GM11168 (cell line): Measurements from ENCODE around the gene DEPDC1B.
"Not testable (repeated sequence)": the region's sequence is repeated elsewhere in the genome, so short reads cannot be mapped to it uniquely, and the experiment has no call there.

Experiments used
- in situ Hi-C: fragments of 300-500 bp; cut with MboI; formaldehyde crosslinking; loops from one replicate; pipeline ENCODE4 v1.12.0; 2022; ENCODE audit warnings: low sequenced_read_pairs; ENCODE audit not compliant: unreplicated experiment

The DEPDC1B gene

GRCh38 chr5:60668686-60669304, 31.2 kb downstream of the DEPDC1B start:
- in situ Hi-C loops, result loop anchor here (25.0 kb wide), 1 partner anchor 856 kb away; no protein-coding TSS in a partner anchor

- in situ Hi-C loops, result loop anchor here (25.0 kb wide), 1 partner anchor 840 kb away; no protein-coding TSS in a partner anchor
These were observed 47.9 kb downstream of the DEPDC1B start for GRCh38 chr5:60651872-60652620.

GRCh38 chr5:60649288-60649917, 50.6 kb downstream of the DEPDC1B start:
- in situ Hi-C loops, result no loop called here

- in situ Hi-C loops, result no loop called here
These were observed 51.8 kb downstream of the DEPDC1B start for GRCh38 chr5:60648175-60648574.

- in situ Hi-C loops, result no loop called here
These were observed 59.1 kb downstream of the DEPDC1B start for GRCh38 chr5:60640901-60641300.

GRCh38 chr5:60639544-60639943, 60.4 kb downstream of the DEPDC1B start:
- in situ Hi-C loops, result no loop called here

GRCh38 chr5:60638300-60638699, 61.7 kb downstream of the DEPDC1B start:
- in situ Hi-C loops, result no loop called here

- in situ Hi-C loops, result no loop called here
These were observed 63.3 kb downstream of the DEPDC1B start for GRCh38 chr5:60636644-60637043.

GRCh38 chr5:60636001-60636400, 64.0 kb downstream of the DEPDC1B start:
- in situ Hi-C loops, result no loop called here

- in situ Hi-C loops, result no loop called here
These were observed 65.9 kb downstream of the DEPDC1B start for GRCh38 chr5:60634051-60634450.

- in situ Hi-C loops, result no loop called here
These were observed 66.6 kb downstream of the DEPDC1B start for GRCh38 chr5:60633341-60633740.

- in situ Hi-C loops, result no loop called here
These were observed 67.8 kb downstream of the DEPDC1B start for GRCh38 chr5:60632153-60632552.

GRCh38 chr5:60630836-60631235, 69.1 kb downstream of the DEPDC1B start:
- in situ Hi-C loops, result no loop called here

GRCh38 chr5:60630179-60630578, 69.8 kb downstream of the DEPDC1B start:
- in situ Hi-C loops, result no loop called here

GRCh38 chr5:60624875-60625274, 75.1 kb downstream of the DEPDC1B start:
- in situ Hi-C loops, result not testable (repeated sequence)

GRCh38 chr5:60620752-60621151, 79.2 kb downstream of the DEPDC1B start:
- in situ Hi-C loops, result not testable (repeated sequence)

- in situ Hi-C loops, result no loop called here
These were observed 86.1 kb downstream of the DEPDC1B start for GRCh38 chr5:60613826-60614225.

GRCh38 chr5:60611099-60611740, 88.7 kb downstream of the DEPDC1B start:
- in situ Hi-C loops, result no loop called here

- in situ Hi-C loops, result no loop called here
These were observed 95.2 kb downstream of the DEPDC1B start for GRCh38 chr5:60604771-60605170.

GRCh38 chr5:60598424-60598823, 101.5 kb downstream of the DEPDC1B start:
- in situ Hi-C loops, result no loop called here
